Vagina (tissue), 2 donors: ENCODE data around the gene ADGRF1. TPM values are rescaled to one million over a fixed set of nuclear protein-coding genes. Genes with fewer than 3 reads are reported as not detected.

Source experiments
- DNase-seq, 2 donors: peaks; one replicate each; pipeline ENCODE4 v3.0.0-alpha.2; 2017; ENCODE audit errors: extremely low spot score in 2 of 2
- H3K27ac ChIP-seq: fragments of 200-600 bp; sonication (generic); one replicate; pipeline ENCODE4 v1.5.1; 2019
- H3K27me3 ChIP-seq: fragments of 200-600 bp; sonication (generic); one replicate; pipeline ENCODE4 v1.5.1; 2019
- H3K36me3 ChIP-seq, 2 donors: fragments of 200-600 bp; sonication (generic); one replicate each; pipeline ENCODE4 v1.5.1; 2017 to 2019
- H3K4me1 ChIP-seq: fragments of 200-600 bp; sonication (generic); one replicate; pipeline ENCODE4 v1.5.1; 2019
- H3K4me3 ChIP-seq, 2 donors: fragments of 200-600 bp; sonication (generic); 1 replicate in 1 of 2; 2 replicates in 1 of 2; pipeline ENCODE4 v1.5.1; 2016 to 2019
- H3K9me3 ChIP-seq: fragments of 200-600 bp; sonication (generic); one replicate; pipeline ENCODE4 v1.5.1; 2019
- POLR2A ChIP-seq, 2 donors: fragments of 450-650 bp; IDR thresholded peaks; one replicate each; pipeline ENCODE4 v1.6.1; 2017; ENCODE audit warnings: antibody characterized with exemption in 2 of 2, mild to moderate bottlenecking in 2 of 2, moderate library complexity in 2 of 2
- POLR2AphosphoS5 ChIP-seq, 2 donors: sonication (generic); formaldehyde crosslinking; IDR thresholded peaks; one replicate each; pipeline ENCODE4 v1.9.0; 2017; ENCODE audit warnings: antibody characterized with exemption in 2 of 2, mild to moderate bottlenecking in 2 of 2, low read depth in 1 of 2; ENCODE audit not compliant: insufficient read depth in 1 of 2
- intact Hi-C: fragments of 100-400 bp; cut with DNase I; formaldehyde crosslinking; loops from one replicate; pipeline ENCODE4 v1.15.1; 2023
- total RNA-seq: library from RNA; depleted of rRNA; stranded (reverse); fragments of >200 nt; gene quantifications from one replicate; pipeline ENCODE4 v1.2.3, GENCODE V29; 2016
- TF ChIP-seq, protein P1 (sequence below), 3 experiments: fragments of 450-650 bp in 2 of 3; fragments of 200-600 bp in 1 of 3; sonication (generic) in 1 of 3; IDR thresholded peaks; one replicate each; pipeline ENCODE4 v1.5.1; 2017 to 2019; ENCODE audit warnings: antibody characterized with exemption in 3 of 3, mild to moderate bottlenecking in 2 of 3, moderate library complexity in 2 of 3

The ADGRF1 gene
- total RNA-seq, 1 donor from 2014 or later, result 8.3 TPM

GRCh38 chr6:46953921-46954320 lies 88.2 kb downstream of the ADGRF1 start:
- DNase-seq, result no peak
- no peaks in the 10 kb centered on the region for H3K4me1 ChIP-seq
- no peak overlapping the region for H3K27ac ChIP-seq
- H3K4me3 ChIP-seq, result peak overlapping the region in 1 of 2 donors; percentile 3
- no peaks in the 10 kb centered on the region for H3K36me3 ChIP-seq
- intact Hi-C loops, result no loop called here
- H3K9me3 ChIP-seq, result no peaks in the 10 kb centered on the region
- no peaks in the 10 kb centered on the region for H3K27me3 ChIP-seq
- no peak for TF ChIP-seq POLR2A (IDR thresholded peaks at IDR 0.05)
- TF ChIP-seq, protein P1, sequence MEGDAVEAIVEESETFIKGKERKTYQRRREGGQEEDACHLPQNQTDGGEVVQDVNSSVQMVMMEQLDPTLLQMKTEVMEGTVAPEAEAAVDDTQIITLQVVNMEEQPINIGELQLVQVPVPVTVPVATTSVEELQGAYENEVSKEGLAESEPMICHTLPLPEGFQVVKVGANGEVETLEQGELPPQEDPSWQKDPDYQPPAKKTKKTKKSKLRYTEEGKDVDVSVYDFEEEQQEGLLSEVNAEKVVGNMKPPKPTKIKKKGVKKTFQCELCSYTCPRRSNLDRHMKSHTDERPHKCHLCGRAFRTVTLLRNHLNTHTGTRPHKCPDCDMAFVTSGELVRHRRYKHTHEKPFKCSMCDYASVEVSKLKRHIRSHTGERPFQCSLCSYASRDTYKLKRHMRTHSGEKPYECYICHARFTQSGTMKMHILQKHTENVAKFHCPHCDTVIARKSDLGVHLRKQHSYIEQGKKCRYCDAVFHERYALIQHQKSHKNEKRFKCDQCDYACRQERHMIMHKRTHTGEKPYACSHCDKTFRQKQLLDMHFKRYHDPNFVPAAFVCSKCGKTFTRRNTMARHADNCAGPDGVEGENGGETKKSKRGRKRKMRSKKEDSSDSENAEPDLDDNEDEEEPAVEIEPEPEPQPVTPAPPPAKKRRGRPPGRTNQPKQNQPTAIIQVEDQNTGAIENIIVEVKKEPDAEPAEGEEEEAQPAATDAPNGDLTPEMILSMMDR (IDR thresholded peaks at IDR 0.05), result no peak
- TF ChIP-seq POLR2AphosphoS5 (IDR thresholded peaks at IDR 0.05; ENCODE audit: insufficient read depth in 1 of 2, low read depth in 1 of 2), result no peak

DNA sequence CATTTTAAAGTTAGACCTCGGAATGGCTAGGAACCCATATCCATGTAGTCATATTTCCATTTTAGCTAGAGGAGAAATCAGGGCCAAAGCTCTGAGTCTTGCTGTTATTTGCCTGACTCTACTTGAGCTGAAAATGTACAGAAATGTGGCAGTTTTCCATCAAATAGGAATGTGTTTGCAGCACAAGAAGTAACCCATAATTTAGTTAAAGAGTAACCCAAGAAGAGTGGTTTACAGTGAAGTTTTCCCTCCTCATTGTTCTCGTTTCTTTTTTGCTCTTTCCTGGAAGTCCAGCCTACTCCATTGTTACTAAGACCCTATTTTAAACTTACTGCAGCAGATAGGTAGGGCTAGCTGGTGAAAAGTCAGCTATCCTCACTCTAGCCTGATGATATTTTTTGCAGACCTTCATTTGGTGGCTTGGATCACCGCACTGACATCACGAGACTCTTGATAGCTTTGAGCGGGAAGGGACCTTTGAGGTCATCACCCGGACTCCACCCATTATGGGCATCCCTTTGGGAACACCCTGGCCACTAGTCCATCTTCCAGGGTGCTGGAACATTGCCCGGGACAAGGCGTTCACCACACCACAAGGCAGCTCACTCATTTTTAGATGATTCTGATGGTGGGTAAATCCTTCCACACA lies 92.4 kb downstream of the ADGRF1 start:
- Histone ChIP-seq H3K27me3 (no peaks in the 10 kb centered on the region), H3K36me3 (no peaks in the 10 kb centered on the region), H3K27ac (no peak overlapping the region), H3K4me1 (no peaks in the 10 kb centered on the region), H3K4me3 (no peak overlapping the region), H3K9me3 (no peaks in the 10 kb centered on the region)
- TF ChIP-seq, protein P1 (IDR thresholded peaks at IDR 0.05), result no peak
- TF ChIP-seq POLR2AphosphoS5 (IDR thresholded peaks at IDR 0.05; ENCODE audit: insufficient read depth in 1 of 2, low read depth in 1 of 2) (no peak), POLR2A (IDR thresholded peaks at IDR 0.05) (no peak)
- intact Hi-C loops, result no loop called here
- DNase-seq, result no peak

DNA sequence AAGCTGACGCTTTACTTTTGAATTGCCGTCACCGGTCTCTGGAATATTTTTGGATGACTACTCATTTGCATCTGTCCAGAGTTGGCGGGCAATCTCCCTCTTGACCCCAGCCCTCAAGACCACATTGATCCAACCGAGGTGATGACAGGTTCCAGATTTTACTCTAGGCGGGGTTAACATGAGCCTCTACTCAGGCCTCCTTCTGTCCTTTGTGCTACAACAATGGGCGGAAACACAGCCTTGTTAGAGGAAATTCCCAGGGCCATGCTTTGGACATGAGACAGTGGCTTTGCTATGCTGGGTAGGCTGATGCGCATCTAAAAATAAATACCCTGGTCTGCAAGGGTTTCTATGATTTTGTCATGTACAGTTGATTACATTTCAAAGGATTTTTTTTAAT lies 93.4 kb downstream of the ADGRF1 start:
- no peak for TF ChIP-seq POLR2A (IDR thresholded peaks at IDR 0.05)
- TF ChIP-seq POLR2AphosphoS5 (IDR thresholded peaks at IDR 0.05; ENCODE audit: insufficient read depth in 1 of 2, low read depth in 1 of 2), result peak in 1 of 2 donors; percentile 59
- TF ChIP-seq, protein P1 (IDR thresholded peaks at IDR 0.05), result no peak
- H3K27me3 ChIP-seq, result no peaks in the 10 kb centered on the region
- H3K4me1 ChIP-seq, result no peaks in the 10 kb centered on the region
- no peaks in the 10 kb centered on the region for H3K36me3 ChIP-seq
- H3K9me3 ChIP-seq, result no peaks in the 10 kb centered on the region
- no peak overlapping the region for H3K27ac ChIP-seq
- intact Hi-C loops, result no loop called here
- no peak for DNase-seq
- no peak overlapping the region for H3K4me3 ChIP-seq

Other genes with a start within 250 kb of the ADGRF1 start
- gene MEP1A, start 248.9 kb downstream of the ADGRF1 start, total RNA-seq, result not detected
- gene ADGRF5, start 120.4 kb downstream of the ADGRF1 start, total RNA-seq, result 10.3 TPM